K562 (cell line): ENCODE measurements around the gene ATXN2L. TPM values are rescaled to one million over a fixed set of nuclear protein-coding genes. Genes with fewer than 3 reads are reported as not detected.

Experiments
- BACH1 ChIP-seq: fragments of 200-800 bp; sonication (Bioruptor generic); IDR thresholded peaks from 2 replicates; pipeline ENCODE4 v1.6.1; 2016; ENCODE audit warnings: missing genetic modification characterization, missing compliant biosample characterization
- CEBPG ChIP-seq, 3 experiments: fragments of 200-800 bp in 1 of 3; sonication (Bioruptor generic) in 1 of 3; sonication (generic) in 1 of 3; formaldehyde crosslinking in 1 of 3; IDR thresholded peaks in 2 of 3; conservative IDR thresholded peaks in 1 of 3; 2 replicates each; pipeline versions ENCODE4 v1.6.1 to v1.8.0; 2016 to 2022; ENCODE audit warnings: missing compliant biosample characterization in 2 of 3, missing genetic modification characterization in 2 of 3, mild to moderate bottlenecking in 1 of 3, missing genetic modification reagents in 1 of 3
- HDAC8 ChIP-seq: fragments of 450-650 bp; IDR thresholded peaks from 2 replicates; pipeline ENCODE4 v1.6.1; 2016; ENCODE audit warnings: mild to moderate bottlenecking, missing genetic modification characterization, moderate library complexity, missing compliant biosample characterization
- HMG20B ChIP-seq: fragments of 250-450 bp; sonication (Bioruptor Pico); IDR thresholded peaks from 2 replicates; pipeline ENCODE4 v1.5.0; 2021; ENCODE audit warnings: mild to moderate bottlenecking
- NEUROD1 ChIP-seq: fragments of 150-350 bp; IDR thresholded peaks from 2 replicates; pipeline ENCODE4 v1.6.1; 2014; ENCODE audit warnings: borderline replicate concordance, low read length, low read depth; ENCODE audit not compliant: partially characterized antibody
- NFE2L1 ChIP-seq: fragments of 450-650 bp; IDR thresholded peaks from 2 replicates; pipeline ENCODE4 v1.6.1; 2016; ENCODE audit warnings: missing genetic modification characterization, low read depth, mild to moderate bottlenecking, missing compliant biosample characterization, moderate library complexity, borderline replicate concordance
- POLR2AphosphoS2 ChIP-seq: IDR thresholded peaks from 2 replicates; pipeline ENCODE4 v1.6.1; 2012; ENCODE audit warnings: low read length, improper control_type of control experiment
- POLR3A ChIP-seq: IDR thresholded peaks from 2 replicates; pipeline ENCODE4 v1.6.1; 2011; ENCODE audit warnings: borderline replicate concordance, mild to moderate bottlenecking, moderate library complexity; ENCODE audit not compliant: insufficient read length, insufficient read depth; ENCODE audit errors: extremely low read depth
- RBM39 ChIP-seq: fragments of 200-400 bp; formaldehyde crosslinking; optimal IDR thresholded peaks from 2 replicates; pipeline ENCODE3; 2018; ENCODE audit warnings: low read depth, low read length
- RCOR1 ChIP-seq, 2 experiments: IDR thresholded peaks; 2 replicates each; pipeline ENCODE4 v1.6.1; 2012; ENCODE audit warnings: low read depth in 2 of 2, low read length in 2 of 2, borderline replicate concordance in 1 of 2, improper control_type of control experiment in 1 of 2
- SAP30 ChIP-seq: fragments of 200-600 bp; sonication (generic); IDR thresholded peaks from 2 replicates; pipeline ENCODE4 v1.6.1; 2012; ENCODE audit warnings: borderline replicate concordance, low read depth, mild to moderate bottlenecking, moderate library complexity, low read length, control low read depth, inconsistent platforms; ENCODE audit not compliant: insufficient read depth, poor library complexity, severe bottlenecking
- SMAD1 ChIP-seq: fragments of 150-350 bp; IDR thresholded peaks from 2 replicates; pipeline ENCODE4 v1.6.1; 2014; ENCODE audit warnings: low read length, low read depth; ENCODE audit not compliant: partially characterized antibody
- ZBTB43 ChIP-seq: sonication (generic); formaldehyde crosslinking; IDR thresholded peaks from 2 replicates; pipeline ENCODE4 v1.8.0; 2023; ENCODE audit warnings: mild to moderate bottlenecking, missing genetic modification reagents
- ZNF277 ChIP-seq: fragments of 250-450 bp; sonication (Bioruptor Pico); IDR thresholded peaks from 2 replicates; pipeline ENCODE4 v1.8.0; 2022; ENCODE audit warnings: inconsistent platforms, mild to moderate bottlenecking, moderate library complexity, borderline replicate concordance
- ZNF707 ChIP-seq: fragments of 250-450 bp; sonication (Bioruptor Pico); conservative IDR thresholded peaks from 2 replicates; pipeline ENCODE4 v1.8.0; 2022; ENCODE audit warnings: inconsistent platforms, mild to moderate bottlenecking, moderate library complexity
- ZZZ3 ChIP-seq: fragments of 450-650 bp; IDR thresholded peaks from 2 replicates; pipeline ENCODE4 v1.6.1; 2016; ENCODE audit warnings: antibody characterized with exemption, mild to moderate bottlenecking, moderate library complexity
- polyA plus RNA-seq, 8 experiments: library from polyadenylated mRNA; depleted of rRNA in 4 of 8; stranded (reverse) in 5 of 8; unstranded in 3 of 8; fragments of >200 nt; fragmentation: Nextera tagmentation in 2 of 8; fragmentation: Illumina TruSeq in 1 of 8; extraction: Ambion mirVana in 2 of 8; extraction: Trizol in 1 of 8; gene quantifications; 2 replicates each; pipeline versions ENCODE4 v1.2.1 to v1.2.3, GENCODE V29; 2011 to 2014; ENCODE audit warnings: inconsistent platforms in 1 of 8, missing spikeins in 1 of 8
- total RNA-seq, 7 experiments: library from RNA; depleted of rRNA in 6 of 7; stranded (reverse); fragments of >200 nt in 6 of 7; fragmentation: Illumina TruSeq in 2 of 7; extraction: Trizol in 2 of 7; gene quantifications; 2 replicates each; pipeline versions ENCODE4 v1.2.1 to v1.2.3, GENCODE V29; 2011 to 2021; ENCODE audit warnings: low replicate concordance in 1 of 7
- TF ChIP-seq, protein P1 (sequence below): sonication (generic); formaldehyde crosslinking; IDR thresholded peaks from 2 replicates; pipeline ENCODE4 v1.8.0; 2022; ENCODE audit warnings: mild to moderate bottlenecking, missing genetic modification reagents
- TF ChIP-seq, protein P2 (sequence below): fragments of 450-650 bp; IDR thresholded peaks from 2 replicates; pipeline ENCODE4 v1.6.1; 2016
- TF ChIP-seq, protein P3 (sequence below): fragments of 250-450 bp; sonication (Bioruptor Pico); IDR thresholded peaks from 2 replicates; pipeline ENCODE4 v1.6.1; 2021; ENCODE audit warnings: mild to moderate bottlenecking

ATXN2L gene
- total and polyA plus RNA-seq, 9 of the 15 experiments (the other 6 are each of a cell fraction or from before 2014, with no cell fraction given), result 3.8 to 280 (median 37.2) TPM

DNA sequence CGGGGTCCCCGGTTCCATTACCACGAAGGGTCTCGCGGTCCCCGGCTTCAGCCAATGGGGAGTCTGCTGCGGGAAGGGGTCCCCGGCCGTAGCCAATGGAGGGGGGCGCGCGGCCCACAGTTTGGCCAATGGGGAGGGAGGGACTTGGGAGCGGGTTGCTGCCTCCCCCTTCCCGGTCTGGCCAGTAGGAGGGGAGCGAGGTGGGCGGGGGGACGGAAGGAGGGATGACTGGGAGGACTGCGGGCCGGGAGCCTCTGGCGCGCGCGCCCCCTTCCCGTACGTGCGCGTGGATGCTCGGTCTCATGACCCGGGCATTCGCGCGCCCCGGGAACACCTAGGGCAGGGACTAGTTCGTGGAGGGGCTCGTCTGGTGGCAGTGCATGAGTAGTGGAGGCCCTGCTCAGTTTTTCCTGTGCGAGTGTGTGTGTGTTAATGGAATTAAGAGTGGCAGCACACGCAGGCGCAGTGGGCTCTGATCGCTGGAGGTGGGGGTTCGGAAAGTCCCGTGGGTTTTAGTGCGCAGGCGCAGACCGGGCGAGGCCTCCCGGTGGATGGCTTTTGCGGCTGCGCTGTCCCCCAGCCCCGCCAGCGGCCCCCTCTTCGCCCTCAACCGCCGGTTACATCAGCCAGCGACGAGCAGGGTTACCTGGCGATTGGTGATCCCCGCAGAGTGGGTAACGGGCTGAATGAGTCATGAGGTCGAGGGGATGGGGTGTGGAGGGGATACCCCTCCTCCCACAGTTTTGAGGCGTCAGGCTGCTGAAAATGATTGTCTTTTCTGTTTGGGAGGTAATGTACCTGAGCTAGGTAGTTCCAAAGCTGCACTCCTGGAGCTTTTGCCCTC is 1.3 kb downstream of the ATXN2L start (continued):
- TF ChIP-seq ZNF277 (CRISPR knock-in tag) (no peak), ZBTB43 (CRISPR knock-in tag) (no peak), HDAC8 (no peak), ZZZ3 (no peak), NEUROD1 (peak; percentile 65), SMAD1 (peak; percentile 45), RCOR1 (IDR thresholded peaks at IDR 0.05; ENCODE audit: borderline replicate concordance in 1 of 2, low read depth in 2 of 2, low read length in 2 of 2) (no peak), POLR3A (no peak), ZNF707 (CRISPR knock-in tag) (no peak), POLR2AphosphoS2 (no peak; the same call in 1 of the 2 replicates), HMG20B (CRISPR knock-in tag) (no peak), CEBPG (CRISPR knock-in tag; IDR thresholded peaks at IDR 0.05) (peak; percentile 94), CEBPG (tag; conservative IDR thresholded peaks at IDR 0.05 in 1 of 2, IDR thresholded peaks at IDR 0.05 in 1 of 2) (peak; percentile 64 to 84), RBM39 (no peak), NFE2L1 (tag) (no peak), SAP30 (no peak), BACH1 (tag) (no peak)
- TF ChIP-seq, protein P1, sequence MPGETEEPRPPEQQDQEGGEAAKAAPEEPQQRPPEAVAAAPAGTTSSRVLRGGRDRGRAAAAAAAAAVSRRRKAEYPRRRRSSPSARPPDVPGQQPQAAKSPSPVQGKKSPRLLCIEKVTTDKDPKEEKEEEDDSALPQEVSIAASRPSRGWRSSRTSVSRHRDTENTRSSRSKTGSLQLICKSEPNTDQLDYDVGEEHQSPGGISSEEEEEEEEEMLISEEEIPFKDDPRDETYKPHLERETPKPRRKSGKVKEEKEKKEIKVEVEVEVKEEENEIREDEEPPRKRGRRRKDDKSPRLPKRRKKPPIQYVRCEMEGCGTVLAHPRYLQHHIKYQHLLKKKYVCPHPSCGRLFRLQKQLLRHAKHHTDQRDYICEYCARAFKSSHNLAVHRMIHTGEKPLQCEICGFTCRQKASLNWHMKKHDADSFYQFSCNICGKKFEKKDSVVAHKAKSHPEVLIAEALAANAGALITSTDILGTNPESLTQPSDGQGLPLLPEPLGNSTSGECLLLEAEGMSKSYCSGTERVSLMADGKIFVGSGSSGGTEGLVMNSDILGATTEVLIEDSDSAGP (CRISPR knock-in tag), result no peak
- TF ChIP-seq, protein P2, sequence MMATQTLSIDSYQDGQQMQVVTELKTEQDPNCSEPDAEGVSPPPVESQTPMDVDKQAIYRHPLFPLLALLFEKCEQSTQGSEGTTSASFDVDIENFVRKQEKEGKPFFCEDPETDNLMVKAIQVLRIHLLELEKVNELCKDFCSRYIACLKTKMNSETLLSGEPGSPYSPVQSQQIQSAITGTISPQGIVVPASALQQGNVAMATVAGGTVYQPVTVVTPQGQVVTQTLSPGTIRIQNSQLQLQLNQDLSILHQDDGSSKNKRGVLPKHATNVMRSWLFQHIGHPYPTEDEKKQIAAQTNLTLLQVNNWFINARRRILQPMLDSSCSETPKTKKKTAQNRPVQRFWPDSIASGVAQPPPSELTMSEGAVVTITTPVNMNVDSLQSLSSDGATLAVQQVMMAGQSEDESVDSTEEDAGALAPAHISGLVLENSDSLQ, result peak; percentile 47; the same call in 1 of the 2 replicates
- TF ChIP-seq, protein P3, sequence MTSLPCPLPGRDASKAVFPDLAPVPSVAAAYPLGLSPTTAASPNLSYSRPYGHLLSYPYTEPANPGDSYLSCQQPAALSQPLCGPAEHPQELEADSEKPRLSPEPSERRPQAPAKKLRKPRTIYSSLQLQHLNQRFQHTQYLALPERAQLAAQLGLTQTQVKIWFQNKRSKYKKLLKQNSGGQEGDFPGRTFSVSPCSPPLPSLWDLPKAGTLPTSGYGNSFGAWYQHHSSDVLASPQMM (CRISPR knock-in tag), result no peak
